DND-41 (cell line): ENCODE measurements around the gene PGAM1.

Experiments used
- ATAC-seq: fragments of 200-7000 bp; cut with Tn5 transposase; 3 replicates; pipeline ENCODE4 v1.9.1; 2021; ENCODE audit warnings: low read depth; ENCODE audit not compliant: insufficient read depth
- DNase-seq: peaks from one replicate; pipeline ENCODE4 v3.0.0-alpha.2; 2020
- H2AFZ ChIP-seq: 2 replicates; pipeline ENCODE4 v1.6.0; 2012; ENCODE audit warnings: low read depth, low read length
- H3K27ac ChIP-seq: 2 replicates; pipeline ENCODE4 v1.5.1; 2012; ENCODE audit warnings: low read length, inconsistent platforms
- H3K27me3 ChIP-seq: fragments of 200-600 bp; sonication (generic); 2 replicates; pipeline ENCODE4 v1.6.0; 2012; ENCODE audit warnings: low read length, mild to moderate bottlenecking, inconsistent platforms; ENCODE audit not compliant: insufficient read depth, poor library complexity
- H3K36me3 ChIP-seq: 2 replicates; pipeline ENCODE4 v1.5.1; 2012; ENCODE audit warnings: low read length, inconsistent platforms; ENCODE audit not compliant: insufficient read depth
- H3K4me1 ChIP-seq: 2 replicates; pipeline ENCODE4 v1.5.1; 2012; ENCODE audit warnings: mild to moderate bottlenecking, low read length; ENCODE audit not compliant: insufficient read depth
- H3K4me2 ChIP-seq: 2 replicates; pipeline ENCODE4 v1.6.0; 2012; ENCODE audit warnings: mild to moderate bottlenecking, moderate library complexity, low read length, inconsistent platforms; ENCODE audit not compliant: insufficient read depth
- H3K4me3 ChIP-seq, 2 experiments: fragments of 200-600 bp in 1 of 2; shearing (Covaris generic) in 1 of 2; 2 replicates each; pipeline ENCODE4 v1.5.1; 2012 to 2016; ENCODE audit warnings: inconsistent platforms in 2 of 2, low read length in 2 of 2, mild to moderate bottlenecking in 2 of 2, low read depth in 1 of 2, moderate library complexity in 1 of 2
- H3K79me2 ChIP-seq: 2 replicates; pipeline ENCODE4 v1.6.0; 2012; ENCODE audit warnings: low read length, inconsistent platforms; ENCODE audit not compliant: insufficient read depth
- H3K9ac ChIP-seq: 2 replicates; pipeline ENCODE4 v1.6.0; 2012; ENCODE audit warnings: low read depth, mild to moderate bottlenecking, inconsistent platforms, low read length, moderate library complexity
- H3K9me3 ChIP-seq: 2 replicates; pipeline ENCODE4 v1.5.1; 2012; ENCODE audit warnings: low read length, moderate library complexity, mild to moderate bottlenecking, inconsistent platforms; ENCODE audit not compliant: insufficient read depth, severe bottlenecking
- H4K20me1 ChIP-seq: 2 replicates; pipeline ENCODE4 v1.6.0; 2012; ENCODE audit warnings: low read length; ENCODE audit not compliant: insufficient read depth
- EZH2 ChIP-seq: IDR thresholded peaks from 3 replicates; pipeline ENCODE4 v1.6.1; 2012; ENCODE audit warnings: borderline replicate concordance, low read depth, mild to moderate bottlenecking, moderate library complexity, low read length, inconsistent platforms; ENCODE audit not compliant: severe bottlenecking
- TF ChIP-seq, protein P1 (sequence below): IDR thresholded peaks from 2 replicates; pipeline ENCODE4 v1.5.1; 2012; ENCODE audit warnings: borderline replicate concordance, low read length, moderate library complexity, mild to moderate bottlenecking; ENCODE audit not compliant: poor library complexity, severe bottlenecking; ENCODE audit errors: extremely low read depth

Gene PGAM1

DNA sequence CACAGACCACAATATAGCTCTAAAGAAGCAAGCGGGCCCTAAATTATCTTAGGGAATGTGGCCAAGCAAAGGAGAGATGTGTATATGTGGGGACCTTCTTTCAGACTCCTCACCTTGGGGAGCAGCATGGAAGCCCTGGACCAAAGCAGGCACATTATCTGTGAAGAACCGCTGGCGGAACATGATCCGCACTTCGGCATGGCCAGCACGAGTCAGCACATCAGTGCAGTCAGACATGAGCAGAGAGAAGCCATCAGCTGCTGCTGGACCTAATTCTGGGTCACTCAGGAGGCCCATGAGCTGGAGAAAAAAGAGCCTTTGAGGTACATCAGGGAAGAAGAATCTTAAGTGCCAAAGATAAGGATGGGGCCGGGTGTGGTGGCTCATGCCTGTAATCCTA lies 33.9 kb downstream of the PGAM1 start:
- peaks cover 8% of the 10 kb centered on the region for H4K20me1 ChIP-seq
- no peak overlapping the region for H3K27ac ChIP-seq
- no peaks in the 10 kb centered on the region for H3K4me1 ChIP-seq
- peaks cover 98% of the 10 kb centered on the region for H3K36me3 ChIP-seq
- no peak overlapping the region for H3K4me2 ChIP-seq
- H2AFZ ChIP-seq: no peak overlapping the region
- no peak for ATAC-seq
- H3K79me2 ChIP-seq: no peaks in the 10 kb centered on the region
- no peaks in the 10 kb centered on the region for H3K9me3 ChIP-seq
- DNase-seq: no peak
- no peaks in the 10 kb centered on the region for H3K27me3 ChIP-seq
- H3K9ac ChIP-seq: no peak overlapping the region
- no peak overlapping the region for H3K4me3 ChIP-seq
- no peak for TF ChIP-seq EZH2
- TF ChIP-seq, protein P1, sequence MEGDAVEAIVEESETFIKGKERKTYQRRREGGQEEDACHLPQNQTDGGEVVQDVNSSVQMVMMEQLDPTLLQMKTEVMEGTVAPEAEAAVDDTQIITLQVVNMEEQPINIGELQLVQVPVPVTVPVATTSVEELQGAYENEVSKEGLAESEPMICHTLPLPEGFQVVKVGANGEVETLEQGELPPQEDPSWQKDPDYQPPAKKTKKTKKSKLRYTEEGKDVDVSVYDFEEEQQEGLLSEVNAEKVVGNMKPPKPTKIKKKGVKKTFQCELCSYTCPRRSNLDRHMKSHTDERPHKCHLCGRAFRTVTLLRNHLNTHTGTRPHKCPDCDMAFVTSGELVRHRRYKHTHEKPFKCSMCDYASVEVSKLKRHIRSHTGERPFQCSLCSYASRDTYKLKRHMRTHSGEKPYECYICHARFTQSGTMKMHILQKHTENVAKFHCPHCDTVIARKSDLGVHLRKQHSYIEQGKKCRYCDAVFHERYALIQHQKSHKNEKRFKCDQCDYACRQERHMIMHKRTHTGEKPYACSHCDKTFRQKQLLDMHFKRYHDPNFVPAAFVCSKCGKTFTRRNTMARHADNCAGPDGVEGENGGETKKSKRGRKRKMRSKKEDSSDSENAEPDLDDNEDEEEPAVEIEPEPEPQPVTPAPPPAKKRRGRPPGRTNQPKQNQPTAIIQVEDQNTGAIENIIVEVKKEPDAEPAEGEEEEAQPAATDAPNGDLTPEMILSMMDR: no peak

DNA sequence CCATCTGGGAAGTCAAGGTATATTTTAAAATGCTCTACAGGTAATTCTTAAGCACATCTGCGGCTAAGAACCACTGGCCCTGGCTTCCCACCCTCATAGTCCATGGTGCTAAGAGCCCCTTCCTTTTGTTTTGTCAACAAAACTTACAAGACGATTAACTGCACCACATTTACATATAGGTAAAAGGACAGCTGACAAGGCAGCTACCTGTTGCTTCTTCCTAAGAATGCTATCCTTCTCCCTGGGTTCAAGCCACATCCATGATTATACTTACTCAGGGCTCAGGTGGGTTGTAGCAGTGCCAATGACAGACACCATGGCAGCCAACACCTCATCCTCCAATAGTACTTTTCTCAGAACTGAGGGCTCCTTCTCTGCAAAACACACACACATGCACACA lies 36.3 kb downstream of the PGAM1 start:
- Histone ChIP-seq H3K36me3 (peaks cover 94% of the 10 kb centered on the region), H3K9me3 (no peaks in the 10 kb centered on the region), H3K27me3 (no peaks in the 10 kb centered on the region), H3K79me2 (no peaks in the 10 kb centered on the region), H3K4me2 (no peak overlapping the region), H4K20me1 (peaks cover 8% of the 10 kb centered on the region), H3K27ac (no peak overlapping the region), H3K9ac (no peak overlapping the region), H3K4me3 (no peak overlapping the region), H2AFZ (no peak overlapping the region), H3K4me1 (no peaks in the 10 kb centered on the region)
- ATAC-seq (no peak), DNase-seq (no peak)
- TF ChIP-seq EZH2: no peak
- TF ChIP-seq, protein P1: no peak

DNA sequence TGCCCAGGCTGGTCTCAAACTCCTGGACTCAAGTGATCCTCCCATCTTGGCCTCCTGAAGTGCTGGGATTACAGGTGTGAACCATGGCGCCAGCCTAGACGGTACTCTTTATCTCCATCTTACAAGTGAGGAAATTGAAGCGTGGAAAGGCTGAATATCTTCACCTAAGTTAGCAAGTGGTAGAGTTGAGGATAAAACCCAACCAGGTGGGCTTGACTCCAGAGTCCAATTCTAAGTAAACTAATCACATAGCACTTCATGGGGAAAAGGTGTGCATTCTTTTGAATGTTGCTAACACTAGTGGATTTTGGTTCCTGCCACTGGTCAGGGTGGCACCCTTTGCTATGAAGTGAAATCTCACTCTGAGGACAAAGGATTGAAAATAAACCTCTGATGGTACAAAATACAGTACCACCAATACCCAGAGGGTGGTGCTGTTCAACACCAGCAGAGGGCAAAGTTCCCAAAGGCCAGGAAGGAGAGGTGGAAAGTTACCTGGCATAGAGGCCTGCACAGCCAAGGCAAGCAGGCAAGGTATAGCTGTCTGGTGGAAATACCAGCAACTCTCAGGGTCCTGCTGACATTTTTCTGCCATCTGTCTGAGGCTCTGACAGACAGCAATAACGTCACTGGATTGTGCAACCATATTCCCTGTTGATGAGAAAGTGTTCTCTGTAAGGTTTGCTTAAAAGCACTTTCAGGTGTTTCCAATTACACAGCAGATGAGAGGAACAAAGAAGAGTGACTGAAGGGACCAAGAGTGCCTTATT lies 37.6 kb downstream of the PGAM1 start:
- Histone ChIP-seq H3K79me2 (no peaks in the 10 kb centered on the region), H3K4me2 (no peak overlapping the region), H3K4me3 (no peak overlapping the region), H4K20me1 (peaks cover 4% of the 10 kb centered on the region), H3K36me3 (peaks cover 94% of the 10 kb centered on the region), H3K9me3 (no peaks in the 10 kb centered on the region), H2AFZ (no peak overlapping the region), H3K27ac (no peak overlapping the region), H3K4me1 (no peaks in the 10 kb centered on the region), H3K9ac (no peak overlapping the region), H3K27me3 (no peaks in the 10 kb centered on the region)
- ATAC-seq (peak; percentile 62), DNase-seq (peak; percentile 34)
- TF ChIP-seq, protein P1: peak; percentile 85
- TF ChIP-seq EZH2: no peak
